WTC11 (cell line): ENCODE results near the gene TEC. TPM values are rescaled to one million over a fixed set of nuclear protein-coding genes. Genes with fewer than 3 reads are reported as not detected.

Experiments used
- ATAC-seq: fragments of 200-7000 bp; cut with Tn5 transposase; 2 replicates; pipeline ENCODE4 v1.10.0; 2021; ENCODE audit warnings: mild to moderate bottlenecking, moderate library complexity
- CTCF ChIA-PET: fragments of 300-600 bp; sonication (Branson Sonifier 250); formaldehyde crosslinking; loops from one replicate; lab custom pipeline; 2021; ENCODE audit warnings: antibody characterized with exemption; lab: Charles Lee
- POLR2A ChIA-PET: fragments of 350-600 bp; sonication (Branson Sonifier 250); formaldehyde crosslinking; loops from one replicate; lab custom pipeline; 2021; ENCODE audit warnings: antibody characterized with exemption; lab: Charles Lee
- DNase-seq: peaks from one replicate; pipeline ENCODE4 v3.0.0; 2021; ENCODE audit warnings: low spot score
- H3K27ac Mint-ChIP-seq: 2 replicates; pipeline ENCODE4 v1.8.0; 2021; ENCODE audit warnings: mixed read lengths
- H3K27me3 Mint-ChIP-seq: 2 replicates; pipeline ENCODE4 v1.8.0; 2021; ENCODE audit warnings: low read depth, mild to moderate bottlenecking, moderate library complexity, mixed read lengths
- H3K36me3 Mint-ChIP-seq: 2 replicates; pipeline ENCODE4 v1.8.0; 2021; ENCODE audit warnings: mixed read lengths
- H3K4me1 Mint-ChIP-seq: 2 replicates; pipeline ENCODE4 v1.8.0; 2022; ENCODE audit warnings: mixed read lengths
- H3K4me3 Mint-ChIP-seq: 2 replicates; pipeline ENCODE4 v1.8.0; 2021; ENCODE audit warnings: mild to moderate bottlenecking, moderate library complexity, mixed read lengths
- H3K9me3 Mint-ChIP-seq: 2 replicates; pipeline ENCODE4 v1.8.0; 2021; ENCODE audit warnings: mixed read lengths
- FOXJ3 ChIP-seq: sonication (generic); formaldehyde crosslinking; IDR thresholded peaks from 2 replicates; pipeline ENCODE4 v1.9.0; 2021; ENCODE audit warnings: missing genetic modification reagents, mild to moderate bottlenecking, borderline replicate concordance
- FOXP1 ChIP-seq: sonication (generic); formaldehyde crosslinking; IDR thresholded peaks from 2 replicates; pipeline ENCODE4 v1.8.0; 2022; ENCODE audit warnings: missing genetic modification reagents, mild to moderate bottlenecking, moderate library complexity, borderline replicate concordance
- GABPB1 ChIP-seq: sonication (generic); formaldehyde crosslinking; IDR thresholded peaks from 2 replicates; pipeline ENCODE4 v1.8.1; 2023; ENCODE audit warnings: mild to moderate bottlenecking, missing genetic modification reagents
- GTF2I ChIP-seq: fragments of 250-450 bp; sonication (Bioruptor Pico); conservative IDR thresholded peaks from 2 replicates; pipeline ENCODE4 v1.4.0; 2021; ENCODE audit warnings: mild to moderate bottlenecking
- HMGA2 ChIP-seq: fragments of 250-450 bp; sonication (Bioruptor Pico); IDR thresholded peaks from 2 replicates; pipeline ENCODE4 v1.4.0; 2021; ENCODE audit warnings: mild to moderate bottlenecking, moderate library complexity
- IRF2 ChIP-seq: sonication (generic); formaldehyde crosslinking; IDR thresholded peaks from 2 replicates; pipeline ENCODE4 v1.8.0; 2022; ENCODE audit warnings: low read depth, missing genetic modification reagents, borderline replicate concordance
- MYBL2 ChIP-seq: sonication (generic); formaldehyde crosslinking; IDR thresholded peaks from 2 replicates; pipeline ENCODE4 v1.8.1; 2023; ENCODE audit warnings: mild to moderate bottlenecking, moderate library complexity, missing genetic modification reagents
- NFATC4 ChIP-seq: fragments of 250-450 bp; sonication (Bioruptor Pico); IDR thresholded peaks from 2 replicates; pipeline ENCODE4 v1.9.0; 2021; ENCODE audit warnings: mild to moderate bottlenecking
- NFE2L1 ChIP-seq: sonication (generic); formaldehyde crosslinking; IDR thresholded peaks from 2 replicates; pipeline ENCODE4 v1.8.1; 2023; ENCODE audit warnings: missing genetic modification reagents
- NFYB ChIP-seq: sonication (generic); formaldehyde crosslinking; conservative IDR thresholded peaks from 2 replicates; pipeline ENCODE4 v1.8.0; 2022; ENCODE audit warnings: low read depth, missing genetic modification reagents
- NR1H2 ChIP-seq: sonication (generic); formaldehyde crosslinking; IDR thresholded peaks from 2 replicates; pipeline ENCODE4 v1.9.0; 2021; ENCODE audit warnings: mild to moderate bottlenecking, moderate library complexity, missing genetic modification reagents
- RELA ChIP-seq: sonication (generic); formaldehyde crosslinking; IDR thresholded peaks from 2 replicates; pipeline ENCODE4 v1.8.1; 2022; ENCODE audit warnings: missing genetic modification reagents, mild to moderate bottlenecking, borderline replicate concordance
- ZNF121 ChIP-seq: sonication (generic); formaldehyde crosslinking; IDR thresholded peaks from 2 replicates; pipeline ENCODE4 v1.8.0; 2023; ENCODE audit warnings: missing genetic modification reagents
- total RNA-seq: library from RNA; stranded (reverse); gene quantifications from 3 replicates; pipeline ENCODE4 v1.2.3, GENCODE V29; 2021
- TF ChIP-seq, protein P1 (sequence below): sonication (generic); formaldehyde crosslinking; IDR thresholded peaks from 2 replicates; pipeline ENCODE4 v1.8.1; 2023; ENCODE audit warnings: mild to moderate bottlenecking, missing genetic modification reagents, moderate library complexity
- TF ChIP-seq, protein P2 (sequence below): fragments of 250-450 bp; sonication (Bioruptor Pico); IDR thresholded peaks from 2 replicates; pipeline ENCODE4 v1.9.0; 2021; ENCODE audit warnings: moderate library complexity, mild to moderate bottlenecking, inconsistent platforms, borderline replicate concordance
- TF ChIP-seq, protein P3 (sequence below): sonication (generic); formaldehyde crosslinking; IDR thresholded peaks from 2 replicates; pipeline ENCODE4 v1.8.1; 2022; ENCODE audit warnings: low read depth, mild to moderate bottlenecking, moderate library complexity, missing genetic modification reagents, borderline replicate concordance
- TF ChIP-seq, protein P4 (sequence below): fragments of 250-450 bp; sonication (Bioruptor Pico); IDR thresholded peaks from 2 replicates; pipeline ENCODE4 v2.1.2; 2022; ENCODE audit warnings: mild to moderate bottlenecking, moderate library complexity
- TF ChIP-seq, protein P5 (sequence below): fragments of 250-450 bp; sonication (Bioruptor Pico); conservative IDR thresholded peaks from 2 replicates; pipeline ENCODE4 v1.9.0; 2021; ENCODE audit warnings: mild to moderate bottlenecking
- TF ChIP-seq, protein P6 (sequence below): sonication (generic); formaldehyde crosslinking; IDR thresholded peaks from 2 replicates; pipeline ENCODE4 v1.8.1; 2023; ENCODE audit warnings: mild to moderate bottlenecking, moderate library complexity, missing genetic modification reagents
- TF ChIP-seq, protein P7 (sequence below): sonication (generic); formaldehyde crosslinking; IDR thresholded peaks from 2 replicates; pipeline ENCODE4 v1.8.0; 2022; ENCODE audit warnings: missing genetic modification reagents

The TEC gene
- total RNA-seq, 1 experiment from 2014 or later: 8.8 TPM

DNA sequence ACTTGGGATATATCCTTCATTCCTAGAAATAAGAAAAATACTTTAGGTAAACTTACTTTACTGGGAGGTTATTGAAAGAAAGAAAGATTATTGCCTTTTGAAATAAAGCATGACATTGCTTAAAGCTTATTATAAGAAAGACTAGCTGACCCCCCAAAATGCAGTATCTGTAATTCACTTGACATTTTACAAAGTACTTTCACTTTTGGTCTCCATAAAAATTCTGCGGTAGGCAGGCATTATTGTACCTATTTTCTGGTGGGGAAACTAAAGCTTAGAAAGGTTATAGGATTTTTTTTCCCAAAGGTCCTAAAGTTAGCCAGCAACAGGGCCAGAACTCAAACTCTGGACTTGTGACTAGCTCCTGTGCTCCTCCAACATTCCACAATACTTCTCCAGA lies 105.9 kb downstream of the TEC start:
- ChIA-PET CTCF (interaction anchor here (1.4 kb wide), 1 partner anchor 36 kb away, joined by 3 read pairs; no protein-coding TSS in a partner anchor), POLR2A (no interaction called here)
- no peak for DNase-seq
- H3K27ac Mint-ChIP-seq: no peak overlapping the region
- TF ChIP-seq, protein P1, sequence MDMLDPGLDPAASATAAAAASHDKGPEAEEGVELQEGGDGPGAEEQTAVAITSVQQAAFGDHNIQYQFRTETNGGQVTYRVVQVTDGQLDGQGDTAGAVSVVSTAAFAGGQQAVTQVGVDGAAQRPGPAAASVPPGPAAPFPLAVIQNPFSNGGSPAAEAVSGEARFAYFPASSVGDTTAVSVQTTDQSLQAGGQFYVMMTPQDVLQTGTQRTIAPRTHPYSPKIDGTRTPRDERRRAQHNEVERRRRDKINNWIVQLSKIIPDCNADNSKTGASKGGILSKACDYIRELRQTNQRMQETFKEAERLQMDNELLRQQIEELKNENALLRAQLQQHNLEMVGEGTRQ (CRISPR knock-in tag): no peak
- ATAC-seq: no peak
- peaks cover 5% of the 10 kb centered on the region for H3K4me1 Mint-ChIP-seq
- no peaks in the 10 kb centered on the region for H3K27me3 Mint-ChIP-seq
- H3K36me3 Mint-ChIP-seq: peaks cover 35% of the 10 kb centered on the region
- no peak overlapping the region for H3K4me3 Mint-ChIP-seq
- peaks cover 8% of the 10 kb centered on the region for H3K9me3 Mint-ChIP-seq

DNA sequence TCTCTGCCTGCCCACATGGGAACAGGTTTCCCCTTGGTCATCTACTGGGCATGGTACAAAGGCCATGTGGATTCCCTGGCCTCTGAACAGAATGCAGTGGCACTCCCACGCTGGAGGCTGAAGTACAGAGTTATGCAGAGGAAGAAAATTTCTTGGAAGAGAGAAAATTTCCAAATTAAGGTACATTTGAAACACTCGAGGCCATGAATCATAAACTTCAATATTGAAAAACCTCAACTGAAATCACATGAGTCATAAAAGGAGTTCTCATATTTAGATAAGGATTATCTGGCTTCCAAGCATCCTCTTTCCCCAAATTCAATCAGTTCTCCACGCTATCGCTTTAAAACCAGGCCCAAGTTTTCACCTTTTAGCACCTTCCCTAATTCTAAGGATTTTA lies 107.5 kb downstream of the TEC start:
- Mint-ChIP-seq H3K4me3 (no peak overlapping the region), H3K4me1 (peaks cover 5% of the 10 kb centered on the region), H3K27me3 (no peaks in the 10 kb centered on the region), H3K9me3 (peaks cover 15% of the 10 kb centered on the region), H3K27ac (no peak overlapping the region), H3K36me3 (peaks cover 37% of the 10 kb centered on the region)
- ChIA-PET CTCF (no interaction called here), POLR2A (no interaction called here)
- ATAC-seq: no peak
- DNase-seq: no peak
- TF ChIP-seq NFYB (CRISPR knock-in tag) (no peak), NFATC4 (CRISPR knock-in tag) (no peak), FOXJ3 (CRISPR knock-in tag) (no peak), NR1H2 (CRISPR knock-in tag) (no peak), IRF2 (CRISPR knock-in tag) (no peak), GTF2I (CRISPR knock-in tag) (no peak), ZNF121 (CRISPR knock-in tag) (no peak), FOXP1 (CRISPR knock-in tag) (no peak), GABPB1 (CRISPR knock-in tag) (no peak), MYBL2 (CRISPR knock-in tag) (no peak), RELA (no peak), NFE2L1 (CRISPR knock-in tag) (no peak), HMGA2 (no peak)
- TF ChIP-seq, protein P2, sequence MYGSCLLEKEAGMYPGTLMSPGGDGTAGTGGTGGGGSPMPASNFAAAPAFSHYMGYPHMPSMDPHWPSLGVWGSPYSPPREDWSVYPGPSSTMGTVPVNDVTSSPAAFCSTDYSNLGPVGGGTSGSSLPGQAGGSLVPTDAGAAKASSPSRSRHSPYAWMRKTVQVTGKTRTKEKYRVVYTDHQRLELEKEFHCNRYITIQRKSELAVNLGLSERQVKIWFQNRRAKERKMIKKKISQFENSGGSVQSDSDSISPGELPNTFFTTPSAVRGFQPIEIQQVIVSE: no peak
- TF ChIP-seq, protein P3, sequence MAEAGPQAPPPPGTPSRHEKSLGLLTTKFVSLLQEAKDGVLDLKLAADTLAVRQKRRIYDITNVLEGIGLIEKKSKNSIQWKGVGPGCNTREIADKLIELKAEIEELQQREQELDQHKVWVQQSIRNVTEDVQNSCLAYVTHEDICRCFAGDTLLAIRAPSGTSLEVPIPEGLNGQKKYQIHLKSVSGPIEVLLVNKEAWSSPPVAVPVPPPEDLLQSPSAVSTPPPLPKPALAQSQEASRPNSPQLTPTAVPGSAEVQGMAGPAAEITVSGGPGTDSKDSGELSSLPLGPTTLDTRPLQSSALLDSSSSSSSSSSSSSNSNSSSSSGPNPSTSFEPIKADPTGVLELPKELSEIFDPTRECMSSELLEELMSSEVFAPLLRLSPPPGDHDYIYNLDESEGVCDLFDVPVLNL (CRISPR knock-in tag): no peak
- TF ChIP-seq, protein P4, sequence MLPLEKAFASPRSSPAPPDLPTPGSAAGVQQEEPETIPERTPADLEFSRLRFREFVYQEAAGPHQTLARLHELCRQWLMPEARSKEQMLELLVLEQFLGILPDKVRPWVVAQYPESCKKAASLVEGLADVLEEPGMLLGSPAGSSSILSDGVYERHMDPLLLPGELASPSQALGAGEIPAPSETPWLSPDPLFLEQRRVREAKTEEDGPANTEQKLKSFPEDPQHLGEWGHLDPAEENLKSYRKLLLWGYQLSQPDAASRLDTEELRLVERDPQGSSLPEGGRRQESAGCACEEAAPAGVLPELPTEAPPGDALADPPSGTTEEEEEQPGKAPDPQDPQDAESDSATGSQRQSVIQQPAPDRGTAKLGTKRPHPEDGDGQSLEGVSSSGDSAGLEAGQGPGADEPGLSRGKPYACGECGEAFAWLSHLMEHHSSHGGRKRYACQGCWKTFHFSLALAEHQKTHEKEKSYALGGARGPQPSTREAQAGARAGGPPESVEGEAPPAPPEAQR (CRISPR knock-in tag): no peak
- TF ChIP-seq, protein P5, sequence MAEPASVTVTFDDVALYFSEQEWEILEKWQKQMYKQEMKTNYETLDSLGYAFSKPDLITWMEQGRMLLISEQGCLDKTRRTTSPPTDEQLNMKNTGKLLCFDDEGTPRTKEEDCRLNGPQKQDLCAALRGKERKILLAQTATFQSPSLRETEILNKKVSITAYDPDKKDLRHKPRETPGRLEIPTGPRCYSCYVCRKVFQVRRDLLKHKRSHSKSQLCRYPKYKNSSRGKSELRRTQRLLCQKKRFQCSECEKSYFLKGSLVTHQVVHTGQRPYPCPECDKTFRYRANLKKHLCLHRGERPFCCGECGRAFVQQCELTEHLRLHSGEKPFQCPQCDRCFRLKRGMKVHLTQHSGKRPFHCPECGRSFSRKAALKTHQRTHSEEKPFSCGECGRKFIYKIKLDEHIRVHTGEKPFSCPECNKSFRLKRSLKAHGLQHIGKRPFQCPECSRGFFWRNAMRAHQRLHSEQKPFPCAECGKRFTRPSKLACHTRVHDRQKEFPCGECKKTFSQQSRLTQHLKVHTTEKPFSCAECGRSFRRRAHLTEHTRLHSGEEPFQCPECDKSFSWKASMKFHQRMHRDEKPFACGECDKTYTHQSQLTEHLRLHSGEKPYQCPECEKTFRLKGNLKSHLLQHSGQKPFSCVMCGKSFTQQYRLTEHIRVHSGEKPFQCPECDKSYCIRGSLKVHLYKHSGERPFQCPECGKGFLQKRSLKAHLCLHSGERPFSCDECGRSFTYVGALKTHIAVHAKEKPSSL (CRISPR knock-in tag): no peak
- TF ChIP-seq, protein P6, sequence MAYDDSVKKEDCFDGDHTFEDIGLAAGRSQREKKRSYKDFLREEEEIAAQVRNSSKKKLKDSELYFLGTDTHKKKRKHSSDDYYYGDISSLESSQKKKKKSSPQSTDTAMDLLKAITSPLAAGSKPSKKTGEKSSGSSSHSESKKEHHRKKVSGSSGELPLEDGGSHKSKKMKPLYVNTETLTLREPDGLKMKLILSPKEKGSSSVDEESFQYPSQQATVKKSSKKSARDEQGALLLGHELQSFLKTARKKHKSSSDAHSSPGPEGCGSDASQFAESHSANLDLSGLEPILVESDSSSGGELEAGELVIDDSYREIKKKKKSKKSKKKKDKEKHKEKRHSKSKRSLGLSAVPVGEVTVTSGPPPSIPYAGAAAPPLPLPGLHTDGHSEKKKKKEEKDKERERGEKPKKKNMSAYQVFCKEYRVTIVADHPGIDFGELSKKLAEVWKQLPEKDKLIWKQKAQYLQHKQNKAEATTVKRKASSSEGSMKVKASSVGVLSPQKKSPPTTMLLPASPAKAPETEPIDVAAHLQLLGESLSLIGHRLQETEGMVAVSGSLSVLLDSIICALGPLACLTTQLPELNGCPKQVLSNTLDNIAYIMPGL: no peak
- TF ChIP-seq, protein P7, sequence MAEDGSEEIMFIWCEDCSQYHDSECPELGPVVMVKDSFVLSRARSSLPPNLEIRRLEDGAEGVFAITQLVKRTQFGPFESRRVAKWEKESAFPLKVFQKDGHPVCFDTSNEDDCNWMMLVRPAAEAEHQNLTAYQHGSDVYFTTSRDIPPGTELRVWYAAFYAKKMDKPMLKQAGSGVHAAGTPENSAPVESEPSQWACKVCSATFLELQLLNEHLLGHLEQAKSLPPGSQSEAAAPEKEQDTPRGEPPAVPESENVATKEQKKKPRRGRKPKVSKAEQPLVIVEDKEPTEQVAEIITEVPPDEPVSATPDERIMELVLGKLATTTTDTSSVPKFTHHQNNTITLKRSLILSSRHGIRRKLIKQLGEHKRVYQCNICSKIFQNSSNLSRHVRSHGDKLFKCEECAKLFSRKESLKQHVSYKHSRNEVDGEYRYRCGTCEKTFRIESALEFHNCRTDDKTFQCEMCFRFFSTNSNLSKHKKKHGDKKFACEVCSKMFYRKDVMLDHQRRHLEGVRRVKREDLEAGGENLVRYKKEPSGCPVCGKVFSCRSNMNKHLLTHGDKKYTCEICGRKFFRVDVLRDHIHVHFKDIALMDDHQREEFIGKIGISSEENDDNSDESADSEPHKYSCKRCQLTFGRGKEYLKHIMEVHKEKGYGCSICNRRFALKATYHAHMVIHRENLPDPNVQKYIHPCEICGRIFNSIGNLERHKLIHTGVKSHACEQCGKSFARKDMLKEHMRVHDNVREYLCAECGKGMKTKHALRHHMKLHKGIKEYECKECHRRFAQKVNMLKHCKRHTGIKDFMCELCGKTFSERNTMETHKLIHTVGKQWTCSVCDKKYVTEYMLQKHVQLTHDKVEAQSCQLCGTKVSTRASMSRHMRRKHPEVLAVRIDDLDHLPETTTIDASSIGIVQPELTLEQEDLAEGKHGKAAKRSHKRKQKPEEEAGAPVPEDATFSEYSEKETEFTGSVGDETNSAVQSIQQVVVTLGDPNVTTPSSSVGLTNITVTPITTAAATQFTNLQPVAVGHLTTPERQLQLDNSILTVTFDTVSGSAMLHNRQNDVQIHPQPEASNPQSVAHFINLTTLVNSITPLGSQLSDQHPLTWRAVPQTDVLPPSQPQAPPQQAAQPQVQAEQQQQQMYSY: no peak
